IPS-20b (cell line): ENCODE results near the gene TBL1XR1.
"Not testable (repeated sequence)": the region's sequence is repeated elsewhere in the genome, so short reads cannot be mapped to it uniquely, and the experiment has no call there.

Experiments used
- H3K27ac ChIP-seq: one replicate; pipeline ENCODE4 v1.5.1; 2013; ENCODE audit warnings: low read length
- H3K27me3 ChIP-seq: 2 replicates; pipeline ENCODE4 v1.6.1; 2013; ENCODE audit warnings: mild to moderate bottlenecking, low read length, inconsistent platforms; ENCODE audit not compliant: insufficient read depth
- H3K36me3 ChIP-seq: 2 replicates; pipeline ENCODE4 v1.6.1; 2013; ENCODE audit warnings: low read depth, mild to moderate bottlenecking, inconsistent platforms, low read length, moderate library complexity; ENCODE audit not compliant: insufficient read depth
- H3K4me1 ChIP-seq: 2 replicates; pipeline ENCODE4 v1.6.1; 2013; ENCODE audit warnings: mild to moderate bottlenecking, control low read depth, inconsistent platforms, low read length, moderate library complexity; ENCODE audit not compliant: insufficient read depth
- H3K4me3 ChIP-seq: 2 replicates; pipeline ENCODE4 v1.5.1; 2013; ENCODE audit warnings: mild to moderate bottlenecking, low read length, inconsistent platforms
- H3K9ac ChIP-seq: 2 replicates; pipeline ENCODE4 v1.6.1; 2013; ENCODE audit warnings: low read depth, mild to moderate bottlenecking, inconsistent platforms, low read length, moderate library complexity
- H3K9me3 ChIP-seq: 2 replicates; pipeline ENCODE4 v1.6.1; 2013; ENCODE audit warnings: mild to moderate bottlenecking, low read depth, low read length, inconsistent platforms; ENCODE audit not compliant: insufficient read depth

Gene TBL1XR1

DNA sequence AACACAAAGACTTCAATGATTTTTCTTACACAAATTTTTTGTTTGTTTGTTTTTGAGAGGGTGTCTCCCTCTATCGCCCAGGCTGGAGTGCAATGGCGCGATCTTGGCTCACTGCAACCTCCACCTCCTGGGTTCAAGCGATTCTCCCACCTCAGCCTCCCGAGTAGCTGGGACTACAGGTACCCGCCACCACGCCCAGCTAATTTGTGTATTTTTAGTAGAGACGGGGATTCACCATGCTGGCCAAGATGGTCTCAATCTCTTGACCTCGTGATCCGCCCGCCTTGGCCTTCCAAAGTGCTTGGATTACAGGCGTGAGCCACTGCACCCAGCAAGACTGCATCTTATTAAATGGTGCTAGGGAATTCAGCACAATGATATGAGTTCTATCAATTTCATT lies 4.0 kb downstream of the TBL1XR1 start:
- peak overlapping the region; percentile 96; the same call in 1 of the 2 replicates for H3K4me3 ChIP-seq
- H3K9ac ChIP-seq, H3K27me3 ChIP-seq, H3K36me3 ChIP-seq, H3K27ac ChIP-seq, H3K9me3 ChIP-seq: not testable (repeated sequence)
- H3K4me1 ChIP-seq: peaks cover 28% of the 10 kb centered on the region

DNA sequence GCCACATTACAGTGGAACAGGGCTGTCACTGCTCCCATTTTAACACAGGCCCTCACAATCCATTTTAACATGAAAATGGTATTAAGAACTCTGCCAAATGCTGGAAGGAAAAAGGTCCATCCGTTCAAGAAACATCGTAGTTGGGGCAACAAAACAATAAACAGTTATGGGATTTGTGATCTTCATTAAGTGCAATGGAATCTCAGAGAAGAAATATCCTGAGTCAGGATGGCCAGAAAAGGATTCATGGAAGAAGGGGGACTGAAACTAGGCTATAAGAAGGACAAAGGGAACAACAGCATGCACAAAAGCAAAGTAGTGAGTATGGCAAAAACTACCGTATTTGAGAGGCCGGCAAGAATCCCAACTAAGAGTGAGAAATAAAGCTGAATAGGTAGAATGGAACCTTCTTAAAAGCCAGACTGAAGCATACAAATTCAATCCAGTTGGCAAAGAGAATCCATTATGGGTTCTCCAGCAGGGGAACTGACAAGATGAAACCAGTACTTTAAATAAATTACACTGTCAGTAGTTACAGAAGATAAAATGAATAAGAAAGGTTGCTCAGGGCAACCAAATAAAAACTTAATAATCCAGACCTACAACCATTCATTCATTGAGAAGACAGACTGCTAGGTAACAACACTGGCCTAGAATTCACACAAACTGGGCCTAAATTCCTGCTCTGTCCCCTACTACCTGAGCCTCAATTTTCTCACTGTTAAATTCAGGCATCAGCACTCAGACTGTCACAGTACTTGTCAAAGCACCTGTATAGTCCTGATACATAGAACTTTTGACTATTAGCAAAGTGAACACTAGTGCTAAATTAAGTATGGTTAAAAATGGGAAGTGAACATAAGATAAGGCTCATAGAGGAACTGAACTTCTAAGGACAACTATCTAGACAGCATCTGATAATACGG lies 6.3 kb downstream of the TBL1XR1 start:
- Histone ChIP-seq H3K4me1 (peaks cover 30% of the 10 kb centered on the region; the same call in 1 of the 2 replicates), H3K4me3 (peak overlapping the region; percentile 20), H3K9ac (peak overlapping the region; percentile 13; the same call in 1 of the 2 replicates), H3K27me3 (no peaks in the 10 kb centered on the region), H3K36me3 (no peaks in the 10 kb centered on the region), H3K9me3 (no peaks in the 10 kb centered on the region), H3K27ac (peak overlapping the region; percentile 23)

DNA sequence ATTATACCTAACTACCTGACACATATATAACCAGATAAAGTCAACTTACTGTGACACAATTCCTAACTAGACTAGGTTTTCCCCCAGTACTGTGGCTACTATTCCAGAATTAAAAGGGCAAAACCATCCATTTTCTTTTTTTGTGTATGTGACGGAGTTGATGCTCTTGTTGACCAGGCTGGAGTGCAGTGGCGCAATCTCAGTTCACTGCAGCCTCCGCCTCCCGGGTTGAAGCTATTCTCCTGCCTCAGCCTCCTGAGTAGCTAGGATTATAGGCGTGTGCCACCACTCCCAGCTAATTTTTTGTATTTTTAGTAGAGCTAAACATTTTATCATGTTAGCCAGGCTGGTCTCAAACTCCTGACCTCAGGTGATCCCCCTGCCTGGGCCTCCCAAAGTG lies 7.1 kb downstream of the TBL1XR1 start:
- peaks cover 31% of the 10 kb centered on the region; the same call in 1 of the 2 replicates for H3K4me1 ChIP-seq
- not testable (repeated sequence) for H3K27me3 ChIP-seq, H3K36me3 ChIP-seq, H3K4me3 ChIP-seq, H3K9me3 ChIP-seq, H3K27ac ChIP-seq, H3K9ac ChIP-seq

- H3K4me1 ChIP-seq: peaks cover 19% of the 10 kb centered on the region; the same call in 1 of the 2 replicates
- H3K36me3 ChIP-seq, H3K27me3 ChIP-seq, H3K4me3 ChIP-seq, H3K27ac ChIP-seq, H3K9me3 ChIP-seq, H3K9ac ChIP-seq: not testable (repeated sequence)
Measured at GRCh38 chr3:177188325-177188724, 9.0 kb downstream of the TBL1XR1 start.

DNA sequence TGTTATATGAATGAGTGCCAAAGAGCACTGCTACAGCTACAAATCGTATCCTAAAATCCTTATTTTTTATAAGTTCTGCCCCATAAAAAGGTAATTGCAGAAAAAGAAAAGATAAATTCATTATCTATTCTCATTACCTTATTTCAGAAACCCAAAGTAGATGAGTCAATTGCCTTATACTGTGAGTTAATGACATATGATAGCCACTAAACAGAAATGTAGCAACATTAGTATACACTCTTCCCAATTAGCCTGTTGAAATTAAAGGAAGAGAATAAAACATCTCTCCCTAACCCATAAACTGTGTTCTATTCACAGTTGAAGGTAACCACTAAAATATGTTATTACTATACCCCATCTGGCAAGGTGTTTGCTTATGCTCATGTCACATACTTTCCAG lies 11.0 kb downstream of the TBL1XR1 start:
- Histone ChIP-seq H3K36me3 (no peaks in the 10 kb centered on the region), H3K27ac (no peak overlapping the region), H3K9ac (no peak overlapping the region), H3K9me3 (no peaks in the 10 kb centered on the region), H3K4me3 (no peak overlapping the region), H3K4me1 (peaks cover 17% of the 10 kb centered on the region; the same call in 1 of the 2 replicates), H3K27me3 (no peaks in the 10 kb centered on the region)

GRCh38 chr3:177185035-177185574 lies 12.2 kb downstream of the TBL1XR1 start:
- H3K9ac ChIP-seq: no peak overlapping the region

GRCh38 chr3:177184602-177185001 lies 12.7 kb downstream of the TBL1XR1 start:
- not testable (repeated sequence) for H3K27ac ChIP-seq, H3K36me3 ChIP-seq

More at GRCh38 chr3:177185035-177185574, 12.2 kb downstream of the TBL1XR1 start:
- H3K27me3 ChIP-seq: no peaks in the 10 kb centered on the region
- H3K4me1 ChIP-seq: peaks cover 10% of the 10 kb centered on the region; the same call in 1 of the 2 replicates
- H3K4me3 ChIP-seq: no peak overlapping the region
- no peaks in the 10 kb centered on the region for H3K36me3 ChIP-seq
- no peak overlapping the region for H3K27ac ChIP-seq
- H3K9me3 ChIP-seq: no peaks in the 10 kb centered on the region

DNA sequence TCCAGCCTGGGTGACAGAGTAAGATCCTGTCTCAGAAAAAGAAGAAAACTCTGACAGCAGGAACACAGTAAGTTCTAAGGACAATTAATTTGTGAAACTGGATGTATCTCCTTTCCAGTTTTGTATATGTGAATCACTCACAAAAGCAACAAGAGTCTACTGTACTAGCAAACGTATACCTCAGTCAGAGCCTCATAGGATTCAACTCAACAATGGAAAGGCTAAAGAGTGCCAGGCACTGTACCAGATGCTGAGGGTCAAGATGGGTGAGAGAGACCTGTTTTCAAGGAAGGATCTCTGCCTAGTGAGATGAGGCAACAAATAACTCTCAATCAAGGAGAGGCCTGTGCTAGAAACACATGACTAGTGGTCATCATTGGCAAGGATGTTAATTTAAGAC lies 14.9 kb downstream of the TBL1XR1 start:
- Histone ChIP-seq H3K4me3 (no peak overlapping the region), H3K27me3 (no peaks in the 10 kb centered on the region), H3K36me3 (peaks cover 3% of the 10 kb centered on the region), H3K27ac (no peak overlapping the region), H3K9ac (no peak overlapping the region), H3K4me1 (peaks cover 16% of the 10 kb centered on the region), H3K9me3 (no peaks in the 10 kb centered on the region)

More at GRCh38 chr3:177184602-177185001, 12.7 kb downstream of the TBL1XR1 start:
- not testable (repeated sequence) for H3K9me3 ChIP-seq, H3K27me3 ChIP-seq, H3K9ac ChIP-seq, H3K4me3 ChIP-seq
- peaks cover 12% of the 10 kb centered on the region for H3K4me1 ChIP-seq

GRCh38 chr3:177181418-177181817 lies 15.9 kb downstream of the TBL1XR1 start:
- Histone ChIP-seq H3K4me3 (no peak overlapping the region), H3K27me3 (no peaks in the 10 kb centered on the region), H3K9me3 (no peaks in the 10 kb centered on the region), H3K4me1 (peaks cover 15% of the 10 kb centered on the region), H3K27ac (no peak overlapping the region), H3K9ac (no peak overlapping the region), H3K36me3 (peaks cover 3% of the 10 kb centered on the region)

DNA sequence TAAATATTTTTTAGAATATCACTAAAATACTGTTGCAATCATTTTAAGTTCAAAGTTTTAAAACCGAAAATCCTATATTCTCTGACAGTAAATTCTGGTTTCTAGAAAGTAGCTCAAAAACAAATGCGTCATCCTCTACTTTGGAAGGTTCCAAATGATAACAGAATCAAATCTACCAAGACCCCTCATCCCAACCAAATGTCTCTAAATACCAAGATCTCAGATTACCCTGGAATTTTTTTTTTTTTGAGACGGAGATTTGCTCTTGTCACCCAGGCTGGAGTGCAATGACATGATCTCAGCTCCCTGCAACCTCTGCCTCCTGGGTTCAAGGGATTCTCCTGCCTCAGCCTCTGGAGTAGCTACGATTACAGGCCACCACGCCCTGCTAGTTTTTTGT lies 16.8 kb downstream of the TBL1XR1 start:
- Histone ChIP-seq H3K4me1 (peaks cover 12% of the 10 kb centered on the region), H3K36me3 (peaks cover 3% of the 10 kb centered on the region), H3K27me3 (no peaks in the 10 kb centered on the region), H3K4me3 (no peak overlapping the region), H3K27ac (no peak overlapping the region), H3K9ac (no peak overlapping the region), H3K9me3 (no peaks in the 10 kb centered on the region)

DNA sequence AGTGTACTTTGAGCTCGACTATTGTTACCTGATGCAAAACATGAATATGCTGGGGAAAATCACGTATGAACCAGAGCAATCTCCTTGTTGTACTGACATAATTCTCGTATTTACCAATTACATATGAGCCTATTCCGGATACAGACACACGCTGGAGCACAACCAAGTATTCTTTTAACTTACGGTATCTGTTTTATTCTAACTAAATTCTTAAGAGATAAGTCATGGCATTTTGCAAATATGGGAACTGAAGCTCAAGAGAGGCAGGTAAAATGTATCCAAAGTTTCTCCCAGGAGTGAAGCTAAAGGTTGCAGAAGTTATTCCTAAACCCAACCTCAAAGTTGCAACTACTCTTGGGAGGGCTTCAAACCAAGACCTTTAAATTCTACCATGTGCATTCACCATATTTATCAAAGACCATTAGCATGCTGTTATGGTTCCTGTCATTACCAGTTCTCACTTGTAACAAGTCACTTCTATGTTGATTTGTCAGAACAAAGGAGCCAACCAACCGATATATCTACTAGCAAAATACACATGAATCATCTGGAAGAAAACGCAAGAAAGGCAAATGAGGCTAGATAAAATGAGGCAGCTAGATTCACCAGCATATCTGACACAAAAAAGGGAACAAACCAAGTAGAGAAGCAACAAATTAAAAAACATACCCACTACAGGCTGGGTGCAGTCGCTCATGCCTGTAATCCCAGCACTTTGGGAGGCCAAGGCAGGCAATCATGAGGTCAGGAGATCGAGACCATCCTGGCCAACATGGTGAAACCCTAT lies 17.8 kb downstream of the TBL1XR1 start:
- Histone ChIP-seq H3K27ac (no peak overlapping the region), H3K27me3 (no peaks in the 10 kb centered on the region), H3K4me3 (no peak overlapping the region), H3K9me3 (no peaks in the 10 kb centered on the region), H3K36me3 (peaks cover 3% of the 10 kb centered on the region), H3K4me1 (peaks cover 23% of the 10 kb centered on the region), H3K9ac (no peak overlapping the region)
